ENCODE results near the gene ADAMTS4. TPM values are rescaled to one million over a fixed set of nuclear protein-coding genes. Genes with fewer than 3 reads are reported as not detected.

ADAMTS4 gene
- total and polyA plus RNA-seq, 9 of the 15 experiments (the other 6 are each of a cell fraction or from before 2014, with no cell fraction given), result 0.07 to 3.7 (median 0.41) TPM

DNA sequence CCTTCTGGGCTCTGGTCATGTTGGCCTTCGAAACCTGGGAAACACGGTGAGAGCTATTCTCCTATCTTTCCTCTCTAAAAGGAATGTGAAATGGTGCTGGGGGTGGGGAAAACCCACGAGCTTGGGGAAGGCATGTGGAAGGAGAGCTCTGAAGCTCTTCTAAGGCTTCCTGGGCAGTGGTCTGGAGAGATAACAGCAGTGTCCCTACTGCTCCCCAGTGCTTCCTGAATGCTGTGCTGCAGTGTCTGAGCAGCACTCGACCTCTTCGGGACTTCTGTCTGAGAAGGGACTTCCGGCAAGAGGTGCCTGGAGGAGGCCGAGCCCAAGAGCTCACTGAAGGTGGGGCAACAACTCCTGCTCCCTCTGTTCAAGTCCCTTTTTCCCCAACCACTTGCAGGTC, 36.8 kb downstream of the ADAMTS4 start (continued):
- peak; percentile 38 for TF ChIP-seq TBP (optimal IDR thresholded peaks at IDR 0.05; ENCODE audit: low read depth, low read length)
- no peak for TF ChIP-seq RFX1 (IDR thresholded peaks at IDR 0.05)
- TF ChIP-seq MTA2 (IDR thresholded peaks at IDR 0.05; ENCODE audit: low read depth), result peak; percentile 21; the same call in 1 of the 2 replicates
- TF ChIP-seq KDM2B (CRISPR knock-in tag; IDR thresholded peaks at IDR 0.05), result no peak
- TF ChIP-seq, protein P1, sequence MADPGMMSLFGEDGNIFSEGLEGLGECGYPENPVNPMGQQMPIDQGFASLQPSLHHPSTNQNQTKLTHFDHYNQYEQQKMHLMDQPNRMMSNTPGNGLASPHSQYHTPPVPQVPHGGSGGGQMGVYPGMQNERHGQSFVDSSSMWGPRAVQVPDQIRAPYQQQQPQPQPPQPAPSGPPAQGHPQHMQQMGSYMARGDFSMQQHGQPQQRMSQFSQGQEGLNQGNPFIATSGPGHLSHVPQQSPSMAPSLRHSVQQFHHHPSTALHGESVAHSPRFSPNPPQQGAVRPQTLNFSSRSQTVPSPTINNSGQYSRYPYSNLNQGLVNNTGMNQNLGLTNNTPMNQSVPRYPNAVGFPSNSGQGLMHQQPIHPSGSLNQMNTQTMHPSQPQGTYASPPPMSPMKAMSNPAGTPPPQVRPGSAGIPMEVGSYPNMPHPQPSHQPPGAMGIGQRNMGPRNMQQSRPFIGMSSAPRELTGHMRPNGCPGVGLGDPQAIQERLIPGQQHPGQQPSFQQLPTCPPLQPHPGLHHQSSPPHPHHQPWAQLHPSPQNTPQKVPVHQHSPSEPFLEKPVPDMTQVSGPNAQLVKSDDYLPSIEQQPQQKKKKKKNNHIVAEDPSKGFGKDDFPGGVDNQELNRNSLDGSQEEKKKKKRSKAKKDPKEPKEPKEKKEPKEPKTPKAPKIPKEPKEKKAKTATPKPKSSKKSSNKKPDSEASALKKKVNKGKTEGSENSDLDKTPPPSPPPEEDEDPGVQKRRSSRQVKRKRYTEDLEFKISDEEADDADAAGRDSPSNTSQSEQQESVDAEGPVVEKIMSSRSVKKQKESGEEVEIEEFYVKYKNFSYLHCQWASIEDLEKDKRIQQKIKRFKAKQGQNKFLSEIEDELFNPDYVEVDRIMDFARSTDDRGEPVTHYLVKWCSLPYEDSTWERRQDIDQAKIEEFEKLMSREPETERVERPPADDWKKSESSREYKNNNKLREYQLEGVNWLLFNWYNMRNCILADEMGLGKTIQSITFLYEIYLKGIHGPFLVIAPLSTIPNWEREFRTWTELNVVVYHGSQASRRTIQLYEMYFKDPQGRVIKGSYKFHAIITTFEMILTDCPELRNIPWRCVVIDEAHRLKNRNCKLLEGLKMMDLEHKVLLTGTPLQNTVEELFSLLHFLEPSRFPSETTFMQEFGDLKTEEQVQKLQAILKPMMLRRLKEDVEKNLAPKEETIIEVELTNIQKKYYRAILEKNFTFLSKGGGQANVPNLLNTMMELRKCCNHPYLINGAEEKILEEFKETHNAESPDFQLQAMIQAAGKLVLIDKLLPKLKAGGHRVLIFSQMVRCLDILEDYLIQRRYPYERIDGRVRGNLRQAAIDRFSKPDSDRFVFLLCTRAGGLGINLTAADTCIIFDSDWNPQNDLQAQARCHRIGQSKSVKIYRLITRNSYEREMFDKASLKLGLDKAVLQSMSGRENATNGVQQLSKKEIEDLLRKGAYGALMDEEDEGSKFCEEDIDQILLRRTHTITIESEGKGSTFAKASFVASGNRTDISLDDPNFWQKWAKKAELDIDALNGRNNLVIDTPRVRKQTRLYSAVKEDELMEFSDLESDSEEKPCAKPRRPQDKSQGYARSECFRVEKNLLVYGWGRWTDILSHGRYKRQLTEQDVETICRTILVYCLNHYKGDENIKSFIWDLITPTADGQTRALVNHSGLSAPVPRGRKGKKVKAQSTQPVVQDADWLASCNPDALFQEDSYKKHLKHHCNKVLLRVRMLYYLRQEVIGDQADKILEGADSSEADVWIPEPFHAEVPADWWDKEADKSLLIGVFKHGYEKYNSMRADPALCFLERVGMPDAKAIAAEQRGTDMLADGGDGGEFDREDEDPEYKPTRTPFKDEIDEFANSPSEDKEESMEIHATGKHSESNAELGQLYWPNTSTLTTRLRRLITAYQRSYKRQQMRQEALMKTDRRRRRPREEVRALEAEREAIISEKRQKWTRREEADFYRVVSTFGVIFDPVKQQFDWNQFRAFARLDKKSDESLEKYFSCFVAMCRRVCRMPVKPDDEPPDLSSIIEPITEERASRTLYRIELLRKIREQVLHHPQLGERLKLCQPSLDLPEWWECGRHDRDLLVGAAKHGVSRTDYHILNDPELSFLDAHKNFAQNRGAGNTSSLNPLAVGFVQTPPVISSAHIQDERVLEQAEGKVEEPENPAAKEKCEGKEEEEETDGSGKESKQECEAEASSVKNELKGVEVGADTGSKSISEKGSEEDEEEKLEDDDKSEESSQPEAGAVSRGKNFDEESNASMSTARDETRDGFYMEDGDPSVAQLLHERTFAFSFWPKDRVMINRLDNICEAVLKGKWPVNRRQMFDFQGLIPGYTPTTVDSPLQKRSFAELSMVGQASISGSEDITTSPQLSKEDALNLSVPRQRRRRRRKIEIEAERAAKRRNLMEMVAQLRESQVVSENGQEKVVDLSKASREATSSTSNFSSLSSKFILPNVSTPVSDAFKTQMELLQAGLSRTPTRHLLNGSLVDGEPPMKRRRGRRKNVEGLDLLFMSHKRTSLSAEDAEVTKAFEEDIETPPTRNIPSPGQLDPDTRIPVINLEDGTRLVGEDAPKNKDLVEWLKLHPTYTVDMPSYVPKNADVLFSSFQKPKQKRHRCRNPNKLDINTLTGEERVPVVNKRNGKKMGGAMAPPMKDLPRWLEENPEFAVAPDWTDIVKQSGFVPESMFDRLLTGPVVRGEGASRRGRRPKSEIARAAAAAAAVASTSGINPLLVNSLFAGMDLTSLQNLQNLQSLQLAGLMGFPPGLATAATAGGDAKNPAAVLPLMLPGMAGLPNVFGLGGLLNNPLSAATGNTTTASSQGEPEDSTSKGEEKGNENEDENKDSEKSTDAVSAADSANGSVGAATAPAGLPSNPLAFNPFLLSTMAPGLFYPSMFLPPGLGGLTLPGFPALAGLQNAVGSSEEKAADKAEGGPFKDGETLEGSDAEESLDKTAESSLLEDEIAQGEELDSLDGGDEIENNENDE (IDR thresholded peaks at IDR 0.05; ENCODE audit: low read depth, low read length), result no peak
- TF ChIP-seq, protein P2, sequence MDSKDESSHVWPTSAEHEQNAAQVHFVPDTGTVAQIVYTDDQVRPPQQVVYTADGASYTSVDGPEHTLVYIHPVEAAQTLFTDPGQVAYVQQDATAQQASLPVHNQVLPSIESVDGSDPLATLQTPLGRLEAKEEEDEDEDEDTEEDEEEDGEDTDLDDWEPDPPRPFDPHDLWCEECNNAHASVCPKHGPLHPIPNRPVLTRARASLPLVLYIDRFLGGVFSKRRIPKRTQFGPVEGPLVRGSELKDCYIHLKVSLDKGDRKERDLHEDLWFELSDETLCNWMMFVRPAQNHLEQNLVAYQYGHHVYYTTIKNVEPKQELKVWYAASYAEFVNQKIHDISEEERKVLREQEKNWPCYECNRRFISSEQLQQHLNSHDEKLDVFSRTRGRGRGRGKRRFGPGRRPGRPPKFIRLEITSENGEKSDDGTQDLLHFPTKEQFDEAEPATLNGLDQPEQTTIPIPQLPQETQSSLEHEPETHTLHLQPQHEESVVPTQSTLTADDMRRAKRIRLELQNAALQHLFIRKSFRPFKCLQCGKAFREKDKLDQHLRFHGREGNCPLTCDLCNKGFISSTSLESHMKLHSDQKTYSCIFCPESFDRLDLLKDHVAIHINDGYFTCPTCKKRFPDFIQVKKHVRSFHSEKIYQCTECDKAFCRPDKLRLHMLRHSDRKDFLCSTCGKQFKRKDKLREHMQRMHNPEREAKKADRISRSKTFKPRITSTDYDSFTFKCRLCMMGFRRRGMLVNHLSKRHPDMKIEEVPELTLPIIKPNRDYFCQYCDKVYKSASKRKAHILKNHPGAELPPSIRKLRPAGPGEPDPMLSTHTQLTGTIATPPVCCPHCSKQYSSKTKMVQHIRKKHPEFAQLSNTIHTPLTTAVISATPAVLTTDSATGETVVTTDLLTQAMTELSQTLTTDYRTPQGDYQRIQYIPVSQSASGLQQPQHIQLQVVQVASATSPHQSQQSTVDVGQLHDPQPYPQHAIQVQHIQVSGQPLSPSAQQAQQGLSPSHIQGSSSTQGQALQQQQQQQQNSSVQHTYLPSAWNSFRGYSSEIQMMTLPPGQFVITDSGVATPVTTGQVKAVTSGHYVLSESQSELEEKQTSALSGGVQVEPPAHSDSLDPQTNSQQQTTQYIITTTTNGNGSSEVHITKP (IDR thresholded peaks at IDR 0.05; ENCODE audit: partially characterized antibody), result peak; percentile 67
- no peak for TF ChIP-seq PHB (CRISPR knock-in tag; IDR thresholded peaks at IDR 0.05)
- no peak for TF ChIP-seq RBBP5 (IDR thresholded peaks at IDR 0.05; ENCODE audit: borderline replicate concordance, insufficient read depth, low read length, poor library complexity, severe bottlenecking)
- no peak for TF ChIP-seq E2F3 (CRISPR knock-in tag; IDR thresholded peaks at IDR 0.05)
- TF ChIP-seq NUFIP1 (IDR thresholded peaks at IDR 0.05; ENCODE audit: partially characterized antibody), result no peak
- peak; percentile 42; the same call in 1 of the 2 replicates for TF ChIP-seq EP300 (IDR thresholded peaks at IDR 0.05; ENCODE audit: low read length)
- no peak for TF ChIP-seq HSF4 (CRISPR knock-in tag; IDR thresholded peaks at IDR 0.05; ENCODE audit: borderline replicate concordance)
- TF ChIP-seq RCOR1 (IDR thresholded peaks at IDR 0.05; ENCODE audit: borderline replicate concordance in 1 of 2, low read depth in 2 of 2, low read length in 2 of 2), result 0 out of 4 replicates have a peak, but pooled peaks of 1 of the 2 experiments have one; percentile 53
